Osteocyte (in vitro differentiated cells): ENCODE measurements around the gene ABHD8. TPM values are rescaled to one million over a fixed set of nuclear protein-coding genes. Genes with fewer than 3 reads are reported as not detected.

Experiments used
- DNase-seq: peaks from one replicate; pipeline ENCODE4 v3.0.0; 2021; ENCODE audit warnings: mixed read lengths; ENCODE audit not compliant: unreplicated experiment; ENCODE audit errors: extremely low spot score
- H3K27ac Mint-ChIP-seq: one replicate; pipeline ENCODE4 v1.8.0; 2021; ENCODE audit warnings: mild to moderate bottlenecking, mixed read lengths; ENCODE audit not compliant: unreplicated experiment
- H3K27me3 Mint-ChIP-seq: one replicate; pipeline ENCODE4 v1.8.0; 2021; ENCODE audit warnings: mixed read lengths; ENCODE audit not compliant: unreplicated experiment
- H3K36me3 Mint-ChIP-seq: one replicate; pipeline ENCODE4 v1.8.0; 2021; ENCODE audit warnings: mixed read lengths; ENCODE audit not compliant: unreplicated experiment
- H3K4me1 Mint-ChIP-seq: one replicate; pipeline ENCODE4 v1.8.0; 2021; ENCODE audit warnings: mixed read lengths; ENCODE audit not compliant: unreplicated experiment
- H3K4me3 Mint-ChIP-seq: one replicate; pipeline ENCODE4 v1.8.0; 2021; ENCODE audit warnings: mild to moderate bottlenecking, moderate library complexity, mixed read lengths; ENCODE audit not compliant: unreplicated experiment
- H3K9me3 Mint-ChIP-seq: one replicate; pipeline ENCODE4 v1.8.0; 2021; ENCODE audit warnings: mixed read lengths; ENCODE audit not compliant: unreplicated experiment
- CTCF ChIP-seq: fragments of 200-600 bp; sonication (generic); IDR thresholded peaks from 2 replicates; pipeline ENCODE4 v1.5.0; 2021; ENCODE audit warnings: antibody characterized with exemption, mild to moderate bottlenecking, moderate library complexity
- long read RNA-seq: library from polyadenylated mRNA; unstranded; transcript quantifications from one replicate; pipeline ENCODE4 v2.0.0, GENCODE V29; 2021
- total RNA-seq: library from RNA; stranded (reverse); gene quantifications from 2 replicates; pipeline ENCODE4 v1.2.1, GENCODE V29; 2021

Gene ABHD8
- total RNA-seq, result 5.0 and 6.1 TPM in 2 replicates
- long read RNA-seq, result 0 reads

GRCh38 chr19:17303167-17303939 lies at the start of gene ABHD8:
TSS of gene ABHD8 (minus strand) at chr19:17303425. CDS start at chr19:17301616, 1,809 bp downstream.
- no peak within 1 kb of the TSS for H3K27ac Mint-ChIP-seq
- peaks cover 31% of the 10 kb centered on the region for H3K4me1 Mint-ChIP-seq
- DNase-seq, result peak; percentile 97
- peak within 1 kb of the TSS; percentile 50 for H3K4me3 Mint-ChIP-seq
- TF ChIP-seq CTCF, result peak; percentile 56
- H3K9me3 Mint-ChIP-seq, result no peaks in the 10 kb centered on the region
- no peaks in the 10 kb centered on the region for H3K36me3 Mint-ChIP-seq
- H3K27me3 Mint-ChIP-seq, result no peaks in the 10 kb centered on the region

- no peak overlapping the region for H3K4me3 Mint-ChIP-seq
- TF ChIP-seq CTCF, result no peak
- no peak for DNase-seq
- peaks cover 32% of the 10 kb centered on the region for H3K4me1 Mint-ChIP-seq
- H3K36me3 Mint-ChIP-seq, result no peaks in the 10 kb centered on the region
- H3K9me3 Mint-ChIP-seq, result no peaks in the 10 kb centered on the region
- no peaks in the 10 kb centered on the region for H3K27me3 Mint-ChIP-seq
- no peak overlapping the region for H3K27ac Mint-ChIP-seq
These were observed 49.5 kb upstream of the ABHD8 start for GRCh38 chr19:17352608-17353280.

- no peaks in the 10 kb centered on the region for H3K36me3 Mint-ChIP-seq
- no peak overlapping the region for H3K4me3 Mint-ChIP-seq
- H3K27me3 Mint-ChIP-seq, result no peaks in the 10 kb centered on the region
- no peaks in the 10 kb centered on the region for H3K9me3 Mint-ChIP-seq
- H3K4me1 Mint-ChIP-seq, result peaks cover 40% of the 10 kb centered on the region
- no peak overlapping the region for H3K27ac Mint-ChIP-seq
- DNase-seq, result no peak
- TF ChIP-seq CTCF, result no peak
These were observed 48.7 kb upstream of the ABHD8 start for GRCh38 chr19:17351815-17352435.

GRCh38 chr19:17348700-17349099 lies 45.5 kb upstream of the ABHD8 start:
- DNase-seq, result peak; percentile 89
- TF ChIP-seq CTCF, result no peak
- H3K4me3 Mint-ChIP-seq, result peak overlapping the region; percentile 19
- no peaks in the 10 kb centered on the region for H3K36me3 Mint-ChIP-seq
- peaks cover 50% of the 10 kb centered on the region for H3K4me1 Mint-ChIP-seq
- peak overlapping the region; percentile 91 for H3K27ac Mint-ChIP-seq
- H3K9me3 Mint-ChIP-seq, result no peaks in the 10 kb centered on the region
- H3K27me3 Mint-ChIP-seq, result no peaks in the 10 kb centered on the region

GRCh38 chr19:17347877-17348276 lies 44.7 kb upstream of the ABHD8 start:
- Mint-ChIP-seq H3K4me3 (no peak overlapping the region), H3K36me3 (no peaks in the 10 kb centered on the region), H3K27ac (peak overlapping the region; percentile 91), H3K9me3 (no peaks in the 10 kb centered on the region), H3K4me1 (peaks cover 42% of the 10 kb centered on the region), H3K27me3 (no peaks in the 10 kb centered on the region)
- TF ChIP-seq CTCF, result no peak
- DNase-seq, result no peak
